ENCODE data around the gene IFRD2.

Gene IFRD2

GRCh38 chr3:50292159-50293078 is at the start of gene IFRD2:
Gene IFRD2, minus strand, starts transcription at chr3:50292429. Its CDS starts 155 bp downstream, at chr3:50292274.
- peak; percentile 94 for DNase-seq (ENCODE audit: low read depth)

GRCh38 chr3:50341537-50341936 is 49.3 kb upstream of the IFRD2 start:
- no peak for DNase-seq (ENCODE audit: low read depth)

- DNase-seq (ENCODE audit: low read depth): no peak
These were observed 48.5 kb upstream of the IFRD2 start, which contains the start of gene RASSF1 for GRCh38 chr3:50340448-50341329. Gene RASSF1, minus strand, starts transcription at chr3:50340836. Its CDS starts 31 bp downstream, at chr3:50340805.

DNA sequence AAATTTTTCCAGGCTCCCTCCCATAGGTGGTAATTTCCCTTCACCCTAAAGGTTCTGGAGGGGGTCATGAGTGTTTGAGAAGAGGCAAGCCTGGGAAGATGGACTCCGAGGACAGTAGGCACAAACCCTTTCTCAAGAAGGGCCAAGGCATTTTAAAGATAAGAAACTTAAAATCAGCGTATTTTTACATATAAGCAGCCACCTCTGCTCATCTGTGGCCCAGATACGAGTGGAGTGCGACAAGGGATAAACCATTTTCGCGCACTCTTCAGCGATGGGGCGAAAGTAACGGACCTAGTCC is 47.9 kb upstream of the IFRD2 start:
- DNase-seq (ENCODE audit: low read depth): no peak

- no peak for DNase-seq (ENCODE audit: low read depth)
These were observed 47.4 kb upstream of the IFRD2 start for GRCh38 chr3:50339485-50340146.

DNA sequence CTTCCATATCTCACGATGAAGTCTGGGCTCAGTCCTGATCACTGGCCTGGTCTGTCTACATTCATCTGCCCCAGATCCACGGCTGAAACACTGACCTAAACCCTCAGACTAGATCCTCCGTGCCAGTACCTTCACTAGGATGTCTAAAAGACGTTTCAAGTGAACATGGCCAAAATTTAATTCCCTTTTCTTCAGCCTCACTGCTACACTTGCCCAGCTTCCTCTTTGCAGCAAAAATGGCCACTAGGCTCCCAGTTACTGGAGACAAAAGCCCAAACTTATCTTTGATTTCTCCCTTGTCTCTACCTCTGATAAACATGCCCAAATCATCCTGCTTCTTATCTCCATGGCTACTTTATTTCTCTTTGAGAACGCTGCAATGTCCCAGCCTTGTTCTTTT is 46.7 kb upstream of the IFRD2 start:
- no peak for DNase-seq (ENCODE audit: low read depth)

DNA sequence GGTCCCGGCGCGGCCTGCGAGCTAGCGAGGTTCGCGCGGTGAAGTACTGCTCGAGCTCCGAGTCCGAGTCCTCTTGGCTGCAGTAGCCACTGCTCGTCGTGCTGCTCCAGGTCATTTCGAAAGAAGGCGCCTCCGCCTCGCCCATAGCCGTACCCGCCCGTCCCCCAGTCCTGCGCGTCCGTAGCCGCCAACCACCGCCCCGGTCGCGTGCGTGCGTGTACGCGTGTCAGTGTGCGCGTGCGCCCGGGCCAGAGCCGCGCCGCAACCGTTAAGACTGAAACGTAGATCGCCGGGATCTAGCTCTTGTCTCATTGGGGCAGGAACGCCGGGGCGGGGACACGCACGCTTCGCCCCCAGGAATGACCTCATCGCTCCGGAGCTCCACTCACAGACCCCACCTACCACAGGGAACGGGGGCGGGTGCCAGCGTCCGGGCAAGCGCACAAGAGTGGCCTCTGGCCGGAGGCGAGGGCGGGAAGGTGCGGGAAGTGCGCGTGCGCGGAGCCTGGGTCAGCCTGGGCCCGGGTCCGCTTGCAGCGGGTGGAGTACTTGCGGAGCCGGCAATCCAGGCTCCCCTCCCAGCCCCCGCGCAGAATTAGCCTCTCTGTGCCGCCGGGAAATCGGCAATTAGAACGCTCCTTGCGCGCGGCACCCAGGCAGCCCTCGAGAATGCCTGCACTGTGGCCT is 45.1 kb upstream of the IFRD2 start:
- DNase-seq (ENCODE audit: low read depth): peak; percentile 99

DNA sequence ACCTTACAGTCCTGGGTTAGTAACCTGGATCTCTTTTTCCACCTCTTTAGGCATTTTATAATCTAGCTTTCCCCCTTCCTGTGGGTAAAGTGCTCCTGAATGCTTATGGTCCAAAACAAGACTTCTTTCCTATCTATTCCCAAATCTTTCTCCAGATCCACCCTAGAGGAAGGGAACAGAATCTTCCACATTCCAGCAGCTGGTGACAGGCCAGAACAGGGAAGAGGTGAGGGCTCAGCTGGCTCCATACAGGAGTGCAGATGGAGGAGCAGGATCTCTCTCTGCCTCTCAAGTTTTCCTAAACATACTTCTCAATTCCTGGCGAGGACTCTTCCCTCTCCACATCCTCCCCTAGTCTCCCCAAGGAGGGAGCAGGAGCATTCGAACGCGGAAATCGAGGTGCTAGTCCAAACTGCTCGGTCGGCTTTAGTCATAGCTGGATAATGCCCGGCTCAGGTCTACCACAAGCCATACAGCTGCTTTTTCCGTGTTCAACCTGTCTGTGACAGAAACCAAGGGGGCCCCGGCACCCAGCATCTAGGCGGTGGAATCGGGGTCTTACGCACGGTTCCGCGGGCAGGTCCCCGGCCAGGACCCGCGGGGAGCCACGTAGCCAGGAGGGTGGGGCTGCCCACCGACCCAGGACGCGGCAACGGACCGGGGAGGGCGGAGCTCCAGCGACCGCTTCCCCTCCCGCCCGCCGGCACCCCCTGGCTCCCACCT is 44.4 kb upstream of the IFRD2 start:
- DNase-seq (ENCODE audit: low read depth): no peak

DNA sequence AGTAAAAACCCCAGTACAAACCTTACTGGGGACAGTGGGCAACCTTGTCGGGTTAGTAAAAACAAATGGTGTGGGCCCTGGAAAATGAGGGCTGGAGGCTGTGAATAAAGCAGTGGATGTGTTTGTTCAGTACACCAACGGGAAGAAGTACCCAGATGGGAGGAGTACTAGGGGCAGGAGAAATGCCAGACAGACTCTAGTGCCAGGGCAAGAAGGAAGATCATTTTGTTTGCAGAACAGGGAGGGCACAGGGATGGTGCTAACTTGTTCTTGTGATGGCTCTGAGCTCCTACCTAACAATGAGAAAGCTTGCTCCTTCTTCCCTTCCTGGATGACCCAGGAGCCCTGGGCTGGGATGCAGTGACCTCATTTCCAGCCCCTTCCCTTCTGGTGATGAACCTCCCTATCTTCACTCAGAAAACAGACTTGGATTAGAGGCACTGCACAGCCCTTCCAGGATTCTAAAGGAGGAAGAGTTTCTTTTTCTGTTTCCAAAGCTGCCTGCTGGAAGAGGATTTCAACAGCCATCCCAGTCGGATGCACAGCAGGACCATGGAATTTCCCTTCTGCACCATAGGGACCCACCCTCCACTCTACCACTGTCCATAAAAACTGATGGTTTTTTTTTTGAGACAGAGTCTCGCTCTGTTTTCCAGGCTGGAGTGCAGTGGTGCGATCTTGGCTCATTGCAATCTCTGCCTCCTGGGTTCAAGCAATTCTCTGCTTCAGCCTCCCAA is 42.3 kb upstream of the IFRD2 start:
- DNase-seq (ENCODE audit: low read depth): no peak

GRCh38 chr3:50333744-50334328 is 41.6 kb upstream of the IFRD2 start:
- no peak for DNase-seq (ENCODE audit: low read depth)

DNA sequence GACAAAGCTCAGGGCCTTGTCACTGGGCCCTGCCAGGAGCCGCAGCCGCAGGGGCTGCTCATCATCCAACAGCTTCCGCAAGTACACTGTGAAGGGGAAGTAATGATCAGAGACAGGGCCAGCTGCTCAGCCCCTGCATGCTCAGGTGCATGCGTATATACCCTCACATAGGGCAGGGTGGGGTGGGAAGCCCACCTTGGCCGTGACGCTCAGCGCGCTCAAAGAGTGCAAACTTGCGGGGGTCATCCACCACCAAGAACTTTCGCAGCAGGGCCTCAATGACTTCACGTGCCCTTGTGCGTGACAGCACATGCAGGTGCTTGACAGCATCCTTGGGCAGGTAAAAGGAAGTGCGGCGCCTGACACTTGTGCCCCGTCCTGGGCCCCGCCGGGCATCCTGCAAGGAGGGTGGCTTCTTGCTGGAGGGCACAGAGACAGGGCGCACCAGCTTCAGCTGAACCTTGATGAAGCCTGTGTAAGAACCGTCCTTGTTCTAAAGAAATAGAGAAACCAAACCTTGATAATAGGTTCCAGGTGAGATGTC is 39.2 kb upstream of the IFRD2 start:
- no peak for DNase-seq (ENCODE audit: low read depth)

- DNase-seq (ENCODE audit: low read depth): no peak
These were observed 38.1 kb upstream of the IFRD2 start for GRCh38 chr3:50330330-50330729.

GRCh38 chr3:50327943-50328691 is 35.9 kb upstream of the IFRD2 start, which contains the start of gene TUSC2:
Gene TUSC2, minus strand, starts transcription at chr3:50328223. Its CDS starts 124 bp downstream, at chr3:50328099.
- DNase-seq (ENCODE audit: low read depth): peak; percentile 93

- no peak for DNase-seq (ENCODE audit: low read depth)
These were observed 34.9 kb upstream of the IFRD2 start for GRCh38 chr3:50327129-50327528.

DNA sequence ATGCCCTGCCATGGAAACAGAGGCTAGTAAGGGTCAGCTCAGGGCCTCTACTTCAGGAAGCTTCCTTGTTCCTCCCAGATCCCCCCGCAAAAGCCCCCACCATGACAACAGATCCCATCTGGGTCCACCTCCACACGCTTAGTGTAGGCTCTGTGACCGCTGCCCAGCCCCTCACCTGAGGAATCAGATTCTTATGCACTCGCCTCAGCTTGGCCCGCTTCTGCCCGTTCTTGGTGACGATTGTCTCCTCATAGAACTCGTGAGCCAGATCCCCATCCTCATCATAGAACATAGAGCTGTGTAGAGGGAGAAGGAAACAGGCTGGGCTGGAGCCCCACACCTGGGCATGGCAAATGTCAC is 33.9 kb upstream of the IFRD2 start:
- DNase-seq (ENCODE audit: low read depth): no peak

DNA sequence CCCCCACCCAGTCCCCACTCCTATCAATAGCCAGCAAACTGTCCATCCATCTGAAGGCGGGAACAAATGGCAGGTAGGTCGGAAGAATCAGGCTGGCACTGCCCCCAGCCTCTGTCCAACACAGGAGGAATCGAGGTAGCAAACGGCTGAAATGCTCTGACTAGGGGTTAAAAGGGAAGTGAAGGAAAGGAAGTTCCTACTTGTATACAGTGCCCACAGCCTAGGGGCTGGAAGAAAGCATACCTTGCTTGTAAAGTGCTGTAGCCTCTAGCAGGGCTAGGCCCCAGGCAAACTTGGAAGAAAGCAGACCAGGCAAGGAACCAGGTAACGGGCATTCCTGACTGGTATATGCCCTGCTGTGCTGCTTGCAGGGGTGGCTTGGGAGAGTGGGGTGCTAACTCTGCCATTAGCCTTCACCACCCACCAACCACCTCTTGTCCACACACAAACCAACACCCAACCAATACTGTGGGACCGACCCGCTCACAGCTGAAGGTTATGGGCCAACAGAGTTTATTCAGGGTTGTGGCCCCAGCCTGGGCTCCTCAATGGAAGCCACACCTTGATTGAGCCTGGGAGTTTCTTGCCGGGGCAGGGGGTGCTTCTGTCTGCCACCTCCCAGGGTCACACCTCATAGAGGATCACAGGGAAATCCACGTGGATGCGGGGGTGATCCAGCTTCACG is 33.4 kb upstream of the IFRD2 start:
- DNase-seq (ENCODE audit: low read depth): no peak

DNA sequence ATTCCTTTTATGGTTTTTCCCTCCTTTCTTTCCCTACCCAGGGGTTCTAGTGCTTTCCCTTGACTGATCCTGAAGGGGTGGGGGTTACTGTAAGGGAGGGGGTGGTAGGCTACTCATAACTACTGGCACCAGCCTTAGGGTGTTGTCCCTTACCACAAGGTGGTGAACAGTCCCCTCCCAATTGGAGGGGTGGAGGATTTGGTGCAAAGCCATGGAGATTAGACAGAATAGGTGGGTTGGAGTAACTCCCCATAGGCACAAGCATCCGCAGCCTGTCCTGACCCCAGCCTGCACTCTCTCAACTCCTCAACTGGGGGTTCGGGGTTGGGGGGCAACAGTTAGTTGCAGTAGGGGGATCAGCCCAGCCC is 32.9 kb upstream of the IFRD2 start:
- no peak for DNase-seq (ENCODE audit: low read depth)

- DNase-seq (ENCODE audit: low read depth): peak; percentile 49
These were observed 32.3 kb upstream of the IFRD2 start for GRCh38 chr3:50324351-50325112.
